GM12801 (cell line): ENCODE data around the gene NMS.

ENCODE experiments used
- CTCF ChIP-seq: IDR thresholded peaks from one replicate; pipeline ENCODE4 v1.5.1; 2011; ENCODE audit warnings: control low read depth; ENCODE audit not compliant: insufficient read length; ENCODE audit errors: extremely low read depth

The NMS gene

GRCh38 chr2:100470182-100470581 is at the start of gene NMS:
Gene NMS, plus strand, starts transcription at chr2:100470482. Its CDS starts 7 bp downstream, at chr2:100470489.
- TF ChIP-seq CTCF: no peak

GRCh38 chr2:100422320-100423055 is 47.8 kb upstream of the NMS start:
- TF ChIP-seq CTCF: no peak

- no peak for TF ChIP-seq CTCF
Observed at GRCh38 chr2:100423631-100424030, 46.7 kb upstream of the NMS start.

GRCh38 chr2:100424277-100424875 is 45.9 kb upstream of the NMS start:
- TF ChIP-seq CTCF: no peak

- TF ChIP-seq CTCF: no peak
Observed at GRCh38 chr2:100425107-100425506, 45.2 kb upstream of the NMS start.

- TF ChIP-seq CTCF: no peak
Observed at GRCh38 chr2:100425573-100426383, 44.5 kb upstream of the NMS start.

- TF ChIP-seq CTCF: no peak
Observed at GRCh38 chr2:100426384-100426720, 43.9 kb upstream of the NMS start.
